K562 (cell line): ENCODE data around the gene SMARCD2. TPM values are rescaled to one million over a fixed set of nuclear protein-coding genes. Genes with fewer than 3 reads are reported as not detected.
"Not testable (repeated sequence)": the region's sequence is repeated elsewhere in the genome, so short reads cannot be mapped to it uniquely, and the experiment has no call there.

Source experiments
- ATAC-seq: fragments of 200-7000 bp; cut with Tn5 transposase; 3 replicates; pipeline ENCODE4 v1.9.1; 2020; ENCODE audit warnings: moderate library complexity
- BruUV-seq: library from RNA; stranded (reverse); fragments of 400-500 nt; replicated peaks from 2 replicates; lab custom pipeline; 2021; lab: Mats Ljungman, UMichigan
- CTCF ChIA-PET: fragments of 300-600 bp; formaldehyde crosslinking; extraction: SDS; loops from one replicate; lab custom pipeline; 2021; ENCODE audit warnings: low intra/inter-chr PET ratio; lab: Yijun Ruan, JAX
- POLR2A ChIA-PET: fragments of 300-600, 350-650 bp; sonication (Branson Sonifier 250); formaldehyde crosslinking; extraction: SDS; loops from one replicate; lab custom pipeline; 2021; ENCODE audit warnings: antibody characterized with exemption, inconsistent platforms; lab: Yijun Ruan, JAX
- DNase-seq, 4 experiments: peaks; one replicate each; pipeline versions ENCODE4 v3.0.0 to v3.0.0-alpha.2; 2011 to 2018; ENCODE audit warnings: low spot score in 3 of 4, mixed read lengths in 3 of 4; ENCODE audit errors: extremely low read depth in 1 of 4
- FAIRE-seq: peaks from 2 replicates; lab custom pipeline; 2011; peaks lifted over from hg19 to GRCh38; lab: Jason Lieb, UNC
- H2AFZ ChIP-seq: 2 replicates; pipeline ENCODE4 v1.6.0; 2011; ENCODE audit warnings: low read depth, low read length, control low read depth, inconsistent platforms
- H3K27ac ChIP-seq: fragments of 200-600 bp; 3 replicates; pipeline ENCODE4 v1.8.0; 2011; ENCODE audit warnings: low read depth, mild to moderate bottlenecking, control low read depth, inconsistent platforms, low read length, moderate library complexity, mixed read lengths; ENCODE audit errors: extremely low read depth
- H3K27me3 ChIP-seq, 2 experiments: fragments of 300-600 bp in 1 of 2; 2 replicates in 1 of 2; 3 replicates in 1 of 2; pipeline versions ENCODE4 v1.6.0 to v1.8.0; 2011; ENCODE audit warnings: inconsistent platforms in 2 of 2, low read length in 2 of 2, mild to moderate bottlenecking in 1 of 2, mixed read lengths in 1 of 2, moderate library complexity in 1 of 2; ENCODE audit not compliant: control insufficient read depth in 2 of 2, insufficient read depth in 2 of 2
- H3K36me3 ChIP-seq: fragments of 300-600 bp; 3 replicates; pipeline ENCODE4 v1.8.0; 2011; ENCODE audit warnings: mild to moderate bottlenecking, low read length, inconsistent platforms; ENCODE audit not compliant: control insufficient read depth, insufficient read depth
- H3K4me1 ChIP-seq, 2 experiments: fragments of 200-600 bp in 1 of 2; replicated peaks in 1 of 2; 2 replicates in 1 of 2; 3 replicates in 1 of 2; pipeline versions ENCODE4 v1.5.1 to v1.8.0; 2011; ENCODE audit warnings: inconsistent platforms in 2 of 2, low read length in 2 of 2, mild to moderate bottlenecking in 1 of 2, mixed read lengths in 1 of 2, moderate library complexity in 1 of 2; ENCODE audit not compliant: control insufficient read depth in 2 of 2, insufficient read depth in 2 of 2
- H3K4me2 ChIP-seq: 2 replicates; pipeline ENCODE4 v1.6.1; 2011; ENCODE audit warnings: low read length, control low read depth, inconsistent platforms, mixed read lengths; ENCODE audit not compliant: insufficient read depth
- H3K4me3 ChIP-seq: fragments of 200-600 bp; sonication (generic), shearing (Covaris generic); 2 replicates; pipeline ENCODE4 v1.5.1; 2016; ENCODE audit warnings: control low read depth, inconsistent platforms
- H3K79me2 ChIP-seq: fragments of 200-600 bp; 3 replicates; pipeline ENCODE4 v1.8.0; 2011; ENCODE audit warnings: low read length, inconsistent platforms; ENCODE audit not compliant: control insufficient read depth, insufficient read depth
- H3K9ac ChIP-seq, 2 experiments: 2 replicates each; pipeline versions ENCODE4 v1.6.0 to v1.6.1; 2011; ENCODE audit warnings: low read depth in 2 of 2, low read length in 2 of 2, control low read depth in 1 of 2, inconsistent platforms in 1 of 2, mild to moderate bottlenecking in 1 of 2, mixed read lengths in 1 of 2; ENCODE audit not compliant: insufficient read depth in 1 of 2
- H3K9me1 ChIP-seq: one replicate; pipeline ENCODE4 v1.6.0; 2011; ENCODE audit warnings: inconsistent platforms, mild to moderate bottlenecking, low read length, moderate library complexity; ENCODE audit not compliant: control insufficient read depth, insufficient read depth
- H3K9me3 ChIP-seq: replicated peaks from 2 replicates; pipeline ENCODE4 v1.5.1; 2011; ENCODE audit warnings: low read depth, low read length, inconsistent platforms; ENCODE audit not compliant: control insufficient read depth, insufficient read depth
- H4K20me1 ChIP-seq: replicated peaks from 2 replicates; pipeline ENCODE4 v1.6.1; 2011; ENCODE audit warnings: low read length, inconsistent platforms, mixed read lengths; ENCODE audit not compliant: control insufficient read depth, insufficient read depth
- HLTF ChIP-seq: fragments of 450-650 bp; IDR thresholded peaks from 2 replicates; pipeline ENCODE4 v1.6.1; 2016
- MEIS2 ChIP-seq: fragments of 450-650 bp; IDR thresholded peaks from 2 replicates; pipeline ENCODE4 v1.6.1; 2014; ENCODE audit warnings: mild to moderate bottlenecking; ENCODE audit not compliant: partially characterized antibody
- PBX2 ChIP-seq, 2 experiments: IDR thresholded peaks in 1 of 2; conservative IDR thresholded peaks in 1 of 2; 2 replicates each; pipeline ENCODE4 v1.6.1; 2016; ENCODE audit warnings: low read depth in 2 of 2, mild to moderate bottlenecking in 1 of 2, missing compliant biosample characterization in 1 of 2, missing genetic modification characterization in 1 of 2, moderate library complexity in 1 of 2
- RAD21 ChIP-seq, 2 experiments: fragments of 250-450 bp in 1 of 2; fragments of 450-650 bp in 1 of 2; sonication (Bioruptor Pico) in 1 of 2; formaldehyde crosslinking in 1 of 2; IDR thresholded peaks in 1 of 2; conservative IDR thresholded peaks in 1 of 2; 2 replicates each; pipeline versions ENCODE4 v1.4.0 to v1.8.0; 2020 to 2022; ENCODE audit warnings: mild to moderate bottlenecking in 2 of 2, moderate library complexity in 1 of 2
- SMARCA5 ChIP-seq: fragments of 450-650 bp; IDR thresholded peaks from 2 replicates; pipeline ENCODE4 v1.6.1; 2016
- TFAP4 ChIP-seq: sonication (generic); formaldehyde crosslinking; IDR thresholded peaks from 2 replicates; pipeline ENCODE4 v1.8.0; 2022; ENCODE audit warnings: missing genetic modification reagents, mild to moderate bottlenecking, moderate library complexity, borderline replicate concordance
- WGBS: fragments of 100-300 bp; shearing (Covaris generic); methylation state at CpG from one replicate; pipeline ENCODE4 v1.1.6; 2016; ENCODE audit warnings: low coverage, mixed read lengths; ENCODE audit not compliant: insufficient coverage; ENCODE audit errors: missing lambda C conversion rate; 5-methylcytosine and 5-hydroxymethylcytosine counted together
- in situ Hi-C: fragments of 300-500 bp; cut with MboI; formaldehyde crosslinking; loops from 4 replicates; pipeline ENCODE4 v1.15.0; 2018; ENCODE audit warnings: inconsistent platforms, mixed read lengths
- intact Hi-C: fragments of 100-400 bp; cut with micrococcal nuclease; formaldehyde crosslinking; loops from 2 replicates; pipeline ENCODE4 v1.14.2; 2022
- polyA plus RNA-seq, 8 experiments: library from polyadenylated mRNA; depleted of rRNA in 4 of 8; stranded (reverse) in 5 of 8; unstranded in 3 of 8; fragments of >200 nt; fragmentation: Nextera tagmentation in 2 of 8; fragmentation: Illumina TruSeq in 1 of 8; extraction: Ambion mirVana in 2 of 8; extraction: Trizol in 1 of 8; gene quantifications; 2 replicates each; pipeline versions ENCODE4 v1.2.1 to v1.2.3, GENCODE V29; 2011 to 2014; ENCODE audit warnings: inconsistent platforms in 1 of 8, missing spikeins in 1 of 8
- total RNA-seq, 7 experiments: library from RNA; depleted of rRNA in 6 of 7; stranded (reverse); fragments of >200 nt in 6 of 7; fragmentation: Illumina TruSeq in 2 of 7; extraction: Trizol in 2 of 7; gene quantifications; 2 replicates each; pipeline versions ENCODE4 v1.2.1 to v1.2.3, GENCODE V29; 2011 to 2021; ENCODE audit warnings: low replicate concordance in 1 of 7
- TF ChIP-seq, protein P1 (sequence below), 3 experiments: IDR thresholded peaks in 2 of 3; conservative IDR thresholded peaks in 1 of 3; 2 replicates each; pipeline ENCODE4 v1.5.1; 2011 to 2012; ENCODE audit warnings: low read length in 3 of 3, mild to moderate bottlenecking in 3 of 3, control low read depth in 2 of 3, improper control_type of control experiment in 1 of 3, inconsistent platforms in 1 of 3, low read depth in 1 of 3, mixed read lengths in 1 of 3, moderate library complexity in 1 of 3; ENCODE audit not compliant: insufficient read depth in 2 of 3
- TF ChIP-seq, protein P2 (sequence below): fragments of 450-650 bp; IDR thresholded peaks from 2 replicates; pipeline ENCODE4 v1.6.1; 2016

Gene SMARCD2
- total and polyA plus RNA-seq, 9 of the 15 experiments (the other 6 are each of a cell fraction or from before 2014, with no cell fraction given): 1.7 to 114 (median 90.3) TPM

DNA sequence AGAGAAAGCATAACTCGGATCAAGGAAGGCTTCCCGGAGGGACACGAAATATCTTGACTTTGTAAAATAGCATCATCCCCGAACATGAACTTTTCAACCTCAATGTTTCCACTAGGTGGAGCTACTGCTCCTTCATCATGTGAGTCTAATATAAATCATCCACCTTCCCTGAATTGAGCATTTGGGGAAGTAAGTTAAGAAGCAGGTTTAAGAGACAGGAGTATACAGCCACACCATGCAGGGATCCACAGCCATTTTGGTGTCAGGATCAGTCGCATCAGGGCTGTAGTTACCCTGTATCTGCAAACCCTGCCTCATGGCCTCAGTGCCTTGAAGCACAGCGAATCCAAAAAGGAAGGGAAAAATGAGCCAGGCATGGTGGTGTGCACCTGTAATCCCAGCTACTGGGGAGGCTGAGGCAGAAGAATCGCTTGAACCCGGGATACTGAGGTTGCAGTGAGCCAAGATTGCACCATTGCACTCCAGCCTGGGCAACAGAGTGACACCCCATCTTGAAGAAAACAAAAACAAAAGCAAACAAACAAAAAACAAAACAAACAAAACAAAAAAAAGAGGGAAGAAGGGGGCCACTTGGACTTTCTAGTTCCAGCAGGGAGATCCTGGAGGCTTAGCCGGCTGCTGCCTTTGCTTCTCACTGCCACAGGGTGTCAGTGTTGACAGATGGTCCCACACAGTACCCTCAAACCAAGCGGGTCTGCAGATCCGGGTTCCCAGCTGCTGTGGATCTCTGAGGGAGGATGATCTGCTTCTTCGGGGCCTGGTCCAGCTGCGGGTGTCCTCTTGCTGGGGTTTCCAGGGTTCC, 46.8 kb upstream of the SMARCD2 start:
- H3K9ac ChIP-seq; H3K9me1 ChIP-seq; H3K27me3 ChIP-seq; H3K79me2 ChIP-seq; H3K4me3 ChIP-seq; H3K4me1 ChIP-seq; BruUV-seq; intact Hi-C loops; H3K27ac ChIP-seq; H4K20me1 ChIP-seq; in situ Hi-C loops; H2AFZ ChIP-seq; H3K36me3 ChIP-seq; H3K9me3 ChIP-seq; H3K4me2 ChIP-seq; TF ChIP-seq PBX2 (CRISPR knock-in tag; IDR thresholded peaks at IDR 0.05; ENCODE audit: low read depth): not testable (repeated sequence)
- POLR2A ChIA-PET: interaction anchor here (0.6 kb wide), 1 partner anchor 30 kb away, joined by 3 read pairs; no protein-coding TSS in a partner anchor
- FAIRE-seq (peak; percentile 83), ATAC-seq (peak; percentile 92), DNase-seq (peak in 3 of 4 experiments; percentile 13 to 54 (median 18))
- CTCF ChIA-PET: interaction anchor here (1.4 kb wide), 1 partner anchor 393 kb away, joined by 3 read pairs; no protein-coding TSS in a partner anchor
- 2% methylated on average over 13 of the region's 13 CpGs for WGBS
- TF ChIP-seq RAD21 (CRISPR knock-in tag; conservative IDR thresholded peaks at IDR 0.05 in 1 of 2, IDR thresholded peaks at IDR 0.05 in 1 of 2): peak in 1 of 2 experiments; percentile 30; a peak in 1 of 4 replicates
- TF ChIP-seq PBX2 (tag; conservative IDR thresholded peaks at IDR 0.05; ENCODE audit: low read depth): peak; percentile 67
- TF ChIP-seq HLTF: 0 out of 2 replicates have a peak, but pooled peaks have one; percentile 30
- peak; percentile 68 for TF ChIP-seq MEIS2
- TF ChIP-seq, protein P1, sequence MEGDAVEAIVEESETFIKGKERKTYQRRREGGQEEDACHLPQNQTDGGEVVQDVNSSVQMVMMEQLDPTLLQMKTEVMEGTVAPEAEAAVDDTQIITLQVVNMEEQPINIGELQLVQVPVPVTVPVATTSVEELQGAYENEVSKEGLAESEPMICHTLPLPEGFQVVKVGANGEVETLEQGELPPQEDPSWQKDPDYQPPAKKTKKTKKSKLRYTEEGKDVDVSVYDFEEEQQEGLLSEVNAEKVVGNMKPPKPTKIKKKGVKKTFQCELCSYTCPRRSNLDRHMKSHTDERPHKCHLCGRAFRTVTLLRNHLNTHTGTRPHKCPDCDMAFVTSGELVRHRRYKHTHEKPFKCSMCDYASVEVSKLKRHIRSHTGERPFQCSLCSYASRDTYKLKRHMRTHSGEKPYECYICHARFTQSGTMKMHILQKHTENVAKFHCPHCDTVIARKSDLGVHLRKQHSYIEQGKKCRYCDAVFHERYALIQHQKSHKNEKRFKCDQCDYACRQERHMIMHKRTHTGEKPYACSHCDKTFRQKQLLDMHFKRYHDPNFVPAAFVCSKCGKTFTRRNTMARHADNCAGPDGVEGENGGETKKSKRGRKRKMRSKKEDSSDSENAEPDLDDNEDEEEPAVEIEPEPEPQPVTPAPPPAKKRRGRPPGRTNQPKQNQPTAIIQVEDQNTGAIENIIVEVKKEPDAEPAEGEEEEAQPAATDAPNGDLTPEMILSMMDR (IDR thresholded peaks at IDR 0.05 in 2 of 3, conservative IDR thresholded peaks at IDR 0.05 in 1 of 3; ENCODE audit: insufficient read depth in 2 of 3, low read depth in 1 of 3, low read length in 3 of 3): peak; percentile 46 to 64 (median 47)
- TF ChIP-seq TFAP4: 0 out of 2 replicates have a peak, but pooled peaks have one; percentile 2
- peak; percentile 51; the same call in 1 of the 2 replicates for TF ChIP-seq SMARCA5
- TF ChIP-seq, protein P2, sequence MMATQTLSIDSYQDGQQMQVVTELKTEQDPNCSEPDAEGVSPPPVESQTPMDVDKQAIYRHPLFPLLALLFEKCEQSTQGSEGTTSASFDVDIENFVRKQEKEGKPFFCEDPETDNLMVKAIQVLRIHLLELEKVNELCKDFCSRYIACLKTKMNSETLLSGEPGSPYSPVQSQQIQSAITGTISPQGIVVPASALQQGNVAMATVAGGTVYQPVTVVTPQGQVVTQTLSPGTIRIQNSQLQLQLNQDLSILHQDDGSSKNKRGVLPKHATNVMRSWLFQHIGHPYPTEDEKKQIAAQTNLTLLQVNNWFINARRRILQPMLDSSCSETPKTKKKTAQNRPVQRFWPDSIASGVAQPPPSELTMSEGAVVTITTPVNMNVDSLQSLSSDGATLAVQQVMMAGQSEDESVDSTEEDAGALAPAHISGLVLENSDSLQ: peak; percentile 43; the same call in 1 of the 2 replicates
